AG10803 (cell line): ENCODE data around the gene PAF1.
A peak's percentile ranks its signal among the peaks of the same experiment; 100 is the strongest.
"Not testable (repeated sequence)": the region's sequence is repeated elsewhere in the genome, so short reads cannot be mapped to it uniquely, and the experiment has no call there.

ENCODE experiments used
- DNase-seq: peaks from one replicate; pipeline ENCODE4 v3.0.0; 2010; ENCODE audit warnings: low read depth
- H3K4me3 ChIP-seq: 2 replicates; pipeline ENCODE4 v1.5.1; 2011; ENCODE audit warnings: mild to moderate bottlenecking, low read length, control low read depth
- CTCF ChIP-seq: conservative IDR thresholded peaks from 2 replicates; pipeline ENCODE4 v1.5.1; 2011; ENCODE audit warnings: mild to moderate bottlenecking, low read length, control low read depth, inconsistent platforms

PAF1 gene

GRCh38 chr19:39345956-39346355 lies 45.0 kb downstream of the PAF1 start:
- no peak overlapping the region for H3K4me3 ChIP-seq
- DNase-seq, result no peak
- peak; percentile 13 for TF ChIP-seq CTCF

- H3K4me3 ChIP-seq, result peak overlapping the region; percentile 72
- DNase-seq, result no peak
- TF ChIP-seq CTCF, result no peak
These were observed 48.1 kb downstream of the PAF1 start for GRCh38 chr19:39342647-39343305.

- peak; percentile 59 for TF ChIP-seq CTCF
- DNase-seq, result peak; percentile 98
- H3K4me3 ChIP-seq, result peak within 1 kb of the TSS; percentile 99
These were observed 48.9 kb downstream of the PAF1 start, which contains the start of gene SAMD4B for GRCh38 chr19:39341719-39342604. TSS of gene SAMD4B (plus strand) at chr19:39342421. CDS start at chr19:39356894, 14,473 bp downstream.

GRCh38 chr19:39341129-39341718 lies 49.7 kb downstream of the PAF1 start:
- peak overlapping the region; percentile 99 for H3K4me3 ChIP-seq
- peak; percentile 30 for DNase-seq
- peak; percentile 31 for TF ChIP-seq CTCF

GRCh38 chr19:39340156-39340555 lies 50.8 kb downstream of the PAF1 start:
- not testable (repeated sequence) for DNase-seq, H3K4me3 ChIP-seq

- no peak for DNase-seq
- TF ChIP-seq CTCF, result no peak
These were observed 51.2 kb downstream of the PAF1 start for GRCh38 chr19:39339674-39340073.

GRCh38 chr19:39336483-39336882 lies 54.4 kb downstream of the PAF1 start:
- TF ChIP-seq CTCF, result no peak
- no peak for DNase-seq
- H3K4me3 ChIP-seq, result no peak overlapping the region

More at GRCh38 chr19:39339674-39340073, 51.2 kb downstream of the PAF1 start:
- H3K4me3 ChIP-seq, result no peak overlapping the region
